GM12878 (cell line): ENCODE measurements around the gene RAE1. TPM values are rescaled to one million over a fixed set of nuclear protein-coding genes. Genes with fewer than 3 reads are reported as not detected.

Experiments used
- ATAC-seq: fragments of 200-7000 bp; cut with Tn5 transposase; 3 replicates; pipeline ENCODE4 v1.9.1; 2020; ENCODE audit warnings: mild to moderate bottlenecking, moderate library complexity
- BruUV-seq: library from RNA; stranded (reverse); fragments of 400-500 nt; replicated peaks from 2 replicates; lab custom pipeline; 2021; lab: Mats Ljungman, UMichigan
- CTCF ChIA-PET: fragments of 300-600 bp; sonication (Branson Sonifier 250); formaldehyde crosslinking; extraction: SDS; loops from one replicate; lab custom pipeline; 2021; ENCODE audit warnings: inconsistent platforms; lab: Yijun Ruan, JAX
- POLR2A ChIA-PET: fragments of 350-600 bp; formaldehyde crosslinking; extraction: SDS; loops from one replicate; lab custom pipeline; 2021; ENCODE audit warnings: inconsistent platforms; lab: Charles Lee
- RAD21 ChIA-PET: fragments of 300-600 bp; sonication (Branson Sonifier 250); formaldehyde crosslinking; loops from one replicate; lab custom pipeline; 2023; ENCODE audit warnings: antibody characterized with exemption; ENCODE audit not compliant: unreplicated experiment; lab: Charles Lee
- SMC1A ChIA-PET: fragments of 300-600 bp; sonication (Branson Sonifier 250); formaldehyde crosslinking; loops from one replicate; lab custom pipeline; 2023; ENCODE audit not compliant: unreplicated experiment, uncharacterized antibody; lab: Charles Lee
- DNase-seq: peaks from one replicate; pipeline ENCODE4 v3.0.0-alpha.2; 2011; ENCODE audit warnings: low read depth, low spot score
- FAIRE-seq: peaks from 3 replicates; lab custom pipeline; 2011; peaks lifted over from hg19 to GRCh38; lab: Jason Lieb, UNC
- H2AFZ ChIP-seq: 2 replicates; pipeline ENCODE4 v1.6.0; 2011; ENCODE audit warnings: low read depth, low read length, control low read depth; ENCODE audit not compliant: control insufficient read depth
- H3K27ac ChIP-seq: 2 replicates; pipeline ENCODE4 v1.5.1; 2011; ENCODE audit warnings: control low read depth; ENCODE audit not compliant: control insufficient read depth, insufficient read depth
- H3K27me3 ChIP-seq, 2 experiments: replicated peaks in 1 of 2; 2 replicates each; pipeline versions ENCODE4 v1.6.0 to v1.6.1; 2011; ENCODE audit warnings: low read length in 1 of 2; ENCODE audit not compliant: control insufficient read depth in 2 of 2, insufficient read depth in 2 of 2
- H3K36me3 ChIP-seq, 2 experiments: 2 replicates each; pipeline ENCODE4 v1.5.1; 2011; ENCODE audit warnings: low read length in 1 of 2; ENCODE audit not compliant: control insufficient read depth in 2 of 2, insufficient read depth in 2 of 2
- H3K4me1 ChIP-seq: 2 replicates; pipeline ENCODE4 v1.6.1; 2011; ENCODE audit warnings: mild to moderate bottlenecking, low read length, moderate library complexity, mixed read lengths; ENCODE audit not compliant: control insufficient read depth, insufficient read depth
- H3K4me2 ChIP-seq: 2 replicates; pipeline ENCODE4 v1.6.0; 2011; ENCODE audit warnings: control low read depth; ENCODE audit not compliant: control insufficient read depth, insufficient read depth
- H3K4me3 ChIP-seq: fragments of 200-600 bp; sonication (generic); 2 replicates; pipeline ENCODE4 v1.5.1; 2016
- H3K79me2 ChIP-seq: 2 replicates; pipeline ENCODE4 v1.6.0; 2011; ENCODE audit warnings: low read length; ENCODE audit not compliant: control insufficient read depth, insufficient read depth
- H3K9ac ChIP-seq: 2 replicates; pipeline ENCODE4 v1.8.0; 2011; ENCODE audit warnings: low read length, control low read depth, mixed read lengths; ENCODE audit not compliant: control insufficient read depth, insufficient read depth
- H3K9me3 ChIP-seq: replicated peaks from 3 replicates; pipeline ENCODE4 v1.5.1; 2011; ENCODE audit warnings: mild to moderate bottlenecking, low read length; ENCODE audit not compliant: control insufficient read depth, insufficient read depth
- H4K20me1 ChIP-seq: 2 replicates; pipeline ENCODE4 v1.6.0; 2011; ENCODE audit not compliant: control insufficient read depth, insufficient read depth
- ATF2 ChIP-seq: IDR thresholded peaks from 2 replicates; pipeline ENCODE4 v1.6.1; 2012; ENCODE audit warnings: low read length, inconsistent platforms
- ATF7 ChIP-seq: fragments of 450-650 bp; IDR thresholded peaks from 2 replicates; pipeline ENCODE4 v1.6.1; 2016; ENCODE audit warnings: low read depth, mild to moderate bottlenecking
- BMI1 ChIP-seq: fragments of 450-650 bp; IDR thresholded peaks from 2 replicates; pipeline ENCODE4 v1.6.1; 2016; ENCODE audit warnings: mild to moderate bottlenecking, moderate library complexity, borderline replicate concordance
- E2F8 ChIP-seq: fragments of 450-650 bp; IDR thresholded peaks from 2 replicates; pipeline ENCODE4 v1.6.1; 2018; ENCODE audit warnings: mild to moderate bottlenecking, low read depth, moderate library complexity; ENCODE audit not compliant: partially characterized antibody
- FOS ChIP-seq: IDR thresholded peaks from 3 replicates; pipeline ENCODE4 v1.6.1; 2011; ENCODE audit warnings: borderline replicate concordance; ENCODE audit not compliant: insufficient read length; ENCODE audit errors: extremely low read depth
- HDAC2 ChIP-seq: fragments of 200-600 bp; sonication (generic); IDR thresholded peaks from 2 replicates; pipeline ENCODE4 v1.6.1; 2017
- JUND ChIP-seq: IDR thresholded peaks from 2 replicates; pipeline ENCODE4 v1.6.1; 2012; ENCODE audit warnings: low read depth, mild to moderate bottlenecking, low read length, improper control_type of control experiment, moderate library complexity
- MYC ChIP-seq: IDR thresholded peaks from 2 replicates; pipeline ENCODE4 v1.6.1; 2011; ENCODE audit warnings: mild to moderate bottlenecking, low read length, moderate library complexity, inconsistent platforms; ENCODE audit not compliant: insufficient read depth, insufficient replicate concordance, insufficient read length, severe bottlenecking
- RELB ChIP-seq: fragments of 450-650 bp; IDR thresholded peaks from 2 replicates; pipeline ENCODE4 v1.6.1; 2017; ENCODE audit warnings: low read depth, mild to moderate bottlenecking, moderate library complexity
- SMAD1 ChIP-seq: fragments of 450-650 bp; IDR thresholded peaks from 2 replicates; pipeline ENCODE4 v1.6.1; 2018; ENCODE audit warnings: mild to moderate bottlenecking, low read depth; ENCODE audit not compliant: partially characterized antibody
- STAT1 ChIP-seq: fragments of 450-650 bp; conservative IDR thresholded peaks from 2 replicates; pipeline ENCODE4 v1.6.1; 2014; ENCODE audit warnings: antibody characterized with exemption, mild to moderate bottlenecking
- STAT3 ChIP-seq: IDR thresholded peaks from 2 replicates; pipeline ENCODE4 v1.6.1; 2011; ENCODE audit warnings: low read depth, low read length, improper control_type of control experiment
- TBL1XR1 ChIP-seq: IDR thresholded peaks from 2 replicates; pipeline ENCODE4 v1.6.1; 2012; ENCODE audit warnings: low read depth, low read length, improper control_type of control experiment
- ZBTB11 ChIP-seq: fragments of 450-650 bp; formaldehyde crosslinking; IDR thresholded peaks from 2 replicates; pipeline ENCODE4 v1.5.0; 2022; ENCODE audit warnings: mild to moderate bottlenecking, missing genetic modification characterization
- ZNF622 ChIP-seq: fragments of 450-650 bp; IDR thresholded peaks from 2 replicates; pipeline ENCODE4 v1.6.1; 2017; ENCODE audit warnings: mild to moderate bottlenecking, inconsistent platforms
- WGBS: methylation state at CpG from one replicate; pipeline ENCODE4 v1.1.6; 2016; ENCODE audit warnings: low lambda C conversion rate; ENCODE audit not compliant: insufficient replicate concordance, insufficient coverage; ENCODE audit errors: missing lambda C conversion rate; 5-methylcytosine and 5-hydroxymethylcytosine counted together
- in situ Hi-C: fragments of 300-500 bp; cut with MboI; formaldehyde crosslinking; loops from 9 replicates; pipeline ENCODE4 v1.14.3; 2018; ENCODE audit warnings: mixed read lengths
- intact Hi-C: fragments of 100-400 bp; cut with micrococcal nuclease; formaldehyde crosslinking; loops from one replicate; pipeline ENCODE4 v1.14.2; 2022; ENCODE audit not compliant: unreplicated experiment
- polyA plus RNA-seq, 11 experiments: library from polyadenylated mRNA; depleted of rRNA in 4 of 11; unstranded in 6 of 11; stranded (reverse) in 5 of 11; fragments of >200 nt; fragmentation: Nextera tagmentation in 4 of 11; fragmentation: Illumina TruSeq in 1 of 11; extraction: Ambion mirVana in 4 of 11; extraction: Trizol in 1 of 11; gene quantifications; 1 replicate in 1 of 11; 2 replicates in 10 of 11; pipeline versions ENCODE4 v1.2.1 to v1.2.3, GENCODE V29; 2011 to 2016; ENCODE audit warnings: inconsistent platforms in 2 of 11, missing spikeins in 2 of 11, low read depth in 1 of 11
- total RNA-seq, 4 experiments: library from RNA; depleted of rRNA in 3 of 4; stranded (reverse); fragments of >200 nt in 3 of 4; fragmentation: Illumina TruSeq in 1 of 4; extraction: Trizol in 1 of 4; gene quantifications; 2 replicates each; pipeline versions ENCODE4 v1.2.1 to v1.2.3, GENCODE V29; 2013 to 2021

RAE1 gene
- total and polyA plus RNA-seq, 10 of the 15 experiments (the other 5 are each of a cell fraction or from before 2014, with no cell fraction given) = 28.7 to 107 (median 49.3) TPM

- Histone ChIP-seq H3K27ac (no peak overlapping the region), H2AFZ (no peak overlapping the region), H3K27me3 (no peaks in the 10 kb centered on the region), H3K9me3 (no peaks in the 10 kb centered on the region), H4K20me1 (no peaks in the 10 kb centered on the region), H3K4me1 (peaks cover 11% of the 10 kb centered on the region), H3K36me3 (peaks cover 7 to 8% of the 10 kb centered on the region in 2 experiments; a peak in 3 of 4 replicates), H3K79me2 (no peaks in the 10 kb centered on the region), H3K4me2 (no peak overlapping the region), H3K9ac (no peak overlapping the region), H3K4me3 (no peak overlapping the region)
- POLR2A ChIA-PET = interaction anchor here (0.6 kb wide), 1 partner anchor 109 kb away, joined by 4 read pairs; no protein-coding TSS in a partner anchor
- no TSS peak for BruUV-seq
- in situ Hi-C loops = loop anchor here (10.0 to 25.0 kb wide), 2 partner anchors 820 to 1278 kb away; partner anchors contain the start of gene STX16
- WGBS = 87% methylated on average over 8 of the region's 8 CpGs
- SMC1A ChIA-PET = interaction anchor here (7.1 kb wide), 1 partner anchor 109 kb away, joined by 48 read pairs; no protein-coding TSS in a partner anchor
- intact Hi-C loops = no loop called here
- RAD21 ChIA-PET = interaction anchor here (2.2 to 2.8 kb wide), 2 partner anchors 8 to 111 kb away, joined by 5 to 10 read pairs; partner anchors contain the start of gene RBM38
- DNase-seq (no peak), FAIRE-seq (no peak), ATAC-seq (no peak)
- CTCF ChIA-PET = interaction anchor here (0.9 to 3.8 kb wide), 3 partner anchors 8 to 111 kb away, joined by 4 to 36 read pairs (median 4); no protein-coding TSS in a partner anchor
- TF ChIP-seq ZBTB11 (no peak), TBL1XR1 (no peak), STAT1 (no peak), RELB (no peak), ATF2 (no peak), JUND (no peak), ZNF622 (no peak), FOS (no peak), E2F8 (no peak), SMAD1 (no peak), MYC (no peak), HDAC2 (no peak), BMI1 (no peak), ATF7 (no peak), STAT3 (no peak)
Observed at GRCh38 chr20:57384486-57384885, 33.4 kb downstream of the RAE1 start.
